Thymus (tissue), 11 donors: ENCODE results near the gene DNAJB14. TPM values are rescaled to one million over a fixed set of nuclear protein-coding genes. Genes with fewer than 3 reads are reported as not detected.

Experiments
- DNase-seq, 9 donors: peaks; one replicate each; pipeline ENCODE4 v3.0.0-alpha.2; 2013; ENCODE audit warnings: low spot score in 9 of 9, low read depth in 6 of 9, missing footprints in 1 of 9
- H3K27ac ChIP-seq, 2 donors: one replicate each; pipeline ENCODE4 v1.5.1; 2013; ENCODE audit warnings: control low read depth in 1 of 2, low read depth in 1 of 2, low read length in 1 of 2, mild to moderate bottlenecking in 1 of 2, moderate library complexity in 1 of 2
- H3K27me3 ChIP-seq, 2 donors: one replicate each; pipeline ENCODE4 v1.5.1; 2013; ENCODE audit warnings: low read length in 1 of 2; ENCODE audit not compliant: control insufficient read depth in 2 of 2, insufficient read depth in 1 of 2
- H3K36me3 ChIP-seq, 2 donors: one replicate each; pipeline ENCODE4 v1.5.1; 2013; ENCODE audit warnings: low read length in 1 of 2, mild to moderate bottlenecking in 1 of 2, moderate library complexity in 1 of 2; ENCODE audit not compliant: control insufficient read depth in 2 of 2, insufficient read depth in 2 of 2
- H3K4me1 ChIP-seq, 2 donors: one replicate each; pipeline ENCODE4 v1.5.1; 2013; ENCODE audit warnings: low read length in 2 of 2; ENCODE audit not compliant: control insufficient read depth in 2 of 2, insufficient read depth in 2 of 2
- H3K4me3 ChIP-seq, 2 donors: one replicate each; pipeline ENCODE4 v1.5.1; 2013; ENCODE audit warnings: low read length in 2 of 2, control low read depth in 1 of 2, mild to moderate bottlenecking in 1 of 2
- H3K9me3 ChIP-seq, 2 donors: one replicate each; pipeline ENCODE4 v1.5.1; 2013; ENCODE audit warnings: low read length in 1 of 2, mild to moderate bottlenecking in 1 of 2; ENCODE audit not compliant: control insufficient read depth in 2 of 2, insufficient read depth in 1 of 2
- WGBS: extraction: QIAGEN DNeasy Blood & Tissue Kit; methylation state at CpG from one replicate; pipeline ENCODE4 v1.1.7; 2013; 5-methylcytosine and 5-hydroxymethylcytosine counted together
- polyA plus RNA-seq: library from polyadenylated mRNA; stranded (reverse); fragments of 200-250 nt; gene quantifications from one replicate; pipeline ENCODE4 v1.2.3, GENCODE V29; 2013
- total RNA-seq: library from RNA; stranded (reverse); fragments of 120-200 nt; gene quantifications from one replicate; pipeline ENCODE4 v1.2.4, GENCODE V29; 2013
- donor health status: healthy.

The DNAJB14 gene
- total and polyA plus RNA-seq, 2 donors = 18.5 to 22.9 TPM

DNA sequence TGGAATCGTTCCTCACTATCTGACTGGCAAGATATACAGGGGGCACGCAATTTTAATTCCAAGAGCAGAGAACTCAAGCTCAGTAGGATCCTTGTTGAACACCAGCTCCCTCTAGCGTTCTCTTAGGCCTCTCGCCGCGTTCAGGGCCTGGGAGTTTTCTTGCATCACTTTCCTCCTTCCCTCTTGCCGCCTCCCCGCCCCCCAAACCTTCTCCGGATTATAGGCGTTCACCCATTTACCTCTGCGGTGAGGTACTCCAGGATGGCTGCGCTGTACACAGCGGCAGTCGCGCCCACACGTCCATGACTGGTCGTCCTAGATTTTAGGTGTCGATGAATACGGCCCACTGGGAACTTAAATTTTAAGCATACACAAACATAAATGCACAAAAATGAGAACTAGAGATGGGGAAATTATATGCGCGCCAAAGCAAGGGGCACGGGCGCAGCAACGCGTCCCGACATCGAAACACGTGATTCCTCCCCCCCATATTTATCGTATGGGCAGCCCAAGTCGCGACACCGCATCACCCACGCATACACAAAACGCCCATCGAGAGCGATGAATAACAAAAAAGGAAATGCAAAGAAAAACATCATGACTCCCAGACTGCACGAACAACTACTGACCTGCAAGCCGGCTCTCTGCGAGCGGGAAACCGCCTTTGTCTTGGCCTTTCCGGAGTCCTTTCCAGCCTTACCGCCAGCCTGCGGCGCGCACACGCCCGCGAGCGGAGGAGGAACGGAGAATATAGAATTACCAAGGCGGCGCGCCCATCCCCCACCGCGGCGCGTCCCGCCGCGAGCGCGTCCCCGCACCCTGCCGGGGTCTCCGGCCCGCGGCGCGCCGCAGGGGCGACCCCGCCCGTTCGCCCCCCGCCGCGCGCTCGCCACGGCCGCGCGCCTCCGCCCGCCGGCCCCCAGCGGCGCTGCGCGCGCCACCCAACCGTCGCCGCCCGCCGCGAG lies 2.9 kb upstream of the DNAJB14 start:
- H3K36me3 ChIP-seq = peaks cover 0 to 11% of the 10 kb centered on the region in 2 donors
- H3K27me3 ChIP-seq = no peaks in the 10 kb centered on the region
- H3K9me3 ChIP-seq = no peaks in the 10 kb centered on the region
- peak overlapping the region; percentile 94 to 95 for H3K4me3 ChIP-seq
- DNase-seq = peak; percentile 79 to 97 (median 92)
- under 1% methylated on average over 98 of the region's 98 CpGs for WGBS
- peak overlapping the region; percentile 96 to 99 for H3K27ac ChIP-seq
- peaks cover 15 to 18% of the 10 kb centered on the region in 2 donors for H3K4me1 ChIP-seq

DNA sequence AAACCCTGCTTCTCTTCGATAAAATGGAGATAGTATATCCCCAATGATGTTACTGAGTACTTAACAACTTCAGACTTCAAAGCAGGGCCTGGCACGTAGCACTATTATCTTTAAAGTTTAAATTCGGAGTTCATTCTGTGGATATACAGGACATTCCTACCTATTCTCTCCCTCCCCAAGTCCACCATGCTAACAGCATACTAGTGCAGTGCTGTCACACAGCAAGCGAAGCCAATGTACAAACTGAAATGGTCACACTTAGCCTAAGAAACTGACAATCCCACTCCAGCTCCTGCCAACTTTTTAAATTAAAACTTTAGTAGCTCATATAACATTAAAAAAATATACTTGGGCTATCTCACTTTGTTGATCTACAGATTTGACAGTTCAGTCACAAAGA lies 1.2 kb upstream of the DNAJB14 start:
- no peak overlapping the region for H3K4me3 ChIP-seq
- peak overlapping the region in 1 of 2 donors; percentile 27 for H3K27ac ChIP-seq
- H3K36me3 ChIP-seq = peaks cover 0 to 11% of the 10 kb centered on the region in 2 donors
- H3K27me3 ChIP-seq = no peaks in the 10 kb centered on the region
- 92% methylated on average over 4 of the region's 4 CpGs for WGBS
- no peak for DNase-seq
- peaks cover 15 to 18% of the 10 kb centered on the region in 2 donors for H3K4me1 ChIP-seq
- no peaks in the 10 kb centered on the region for H3K9me3 ChIP-seq

DNA sequence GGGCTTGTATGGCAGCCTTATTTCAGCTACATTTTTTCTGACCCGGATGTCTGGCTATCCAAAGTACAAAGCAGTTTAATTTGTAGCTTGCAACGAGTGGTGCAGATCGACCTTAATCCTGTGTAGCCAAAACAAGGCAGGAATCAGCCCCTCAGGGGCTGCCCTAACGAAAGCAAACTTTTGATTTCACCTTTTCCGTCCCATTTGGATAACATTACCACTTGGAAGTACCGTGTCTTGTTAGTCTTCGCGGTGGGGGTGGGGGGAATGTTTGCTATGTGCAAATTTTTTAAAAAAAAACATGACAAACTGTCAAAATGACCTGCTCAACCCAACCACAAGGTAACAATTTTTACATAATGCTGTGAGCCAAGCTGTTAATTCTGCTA lies 766 bp upstream of the DNAJB14 start:
- H3K27ac ChIP-seq = peak overlapping the region; percentile 87 to 97
- H3K4me3 ChIP-seq = peak overlapping the region; percentile 50 to 94
- H3K27me3 ChIP-seq = no peaks in the 10 kb centered on the region
- H3K9me3 ChIP-seq = no peaks in the 10 kb centered on the region
- WGBS = 54% methylated on average over 8 of the region's 8 CpGs
- peaks cover 15 to 18% of the 10 kb centered on the region in 2 donors for H3K4me1 ChIP-seq
- DNase-seq = peak in 1 of 9 donors; percentile 17
- H3K36me3 ChIP-seq = peaks cover 0 to 11% of the 10 kb centered on the region in 2 donors

DNA sequence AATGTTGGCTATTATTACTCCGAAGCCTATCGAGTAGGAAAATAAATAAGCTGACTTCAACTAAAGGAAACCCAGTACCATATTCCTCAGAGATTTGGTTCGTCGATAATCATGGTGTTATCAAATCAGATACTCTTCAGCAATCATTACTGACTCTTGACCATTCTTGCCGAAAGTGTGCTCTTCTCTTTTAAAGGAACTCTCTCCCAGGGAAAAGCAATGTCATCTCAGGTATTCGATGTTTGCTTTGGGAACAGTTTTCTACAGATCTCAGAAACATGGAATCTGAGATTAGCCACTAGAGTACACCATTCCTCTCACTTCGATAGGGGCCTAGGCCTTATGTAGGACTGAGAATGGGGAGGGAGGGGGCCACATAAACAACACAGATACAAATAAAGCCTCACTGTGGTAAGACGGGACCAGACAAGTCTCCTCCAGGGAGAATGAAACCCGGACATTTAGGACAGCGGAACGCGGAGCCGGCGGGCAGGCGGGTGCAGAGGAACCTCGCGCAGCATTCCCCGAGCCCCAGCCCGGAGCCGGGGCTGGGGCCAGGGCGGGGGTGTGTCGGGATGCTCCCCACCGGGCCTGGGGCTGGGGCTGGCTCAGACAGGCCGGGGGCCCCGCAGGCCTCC lies 581 bp downstream of the DNAJB14 start:
- 4% methylated on average over 25 of the region's 25 CpGs for WGBS
- Histone ChIP-seq H3K27ac (peak overlapping the region; percentile 83 to 97), H3K36me3 (peaks cover 0 to 11% of the 10 kb centered on the region in 2 donors), H3K27me3 (no peaks in the 10 kb centered on the region), H3K9me3 (no peaks in the 10 kb centered on the region), H3K4me3 (peak overlapping the region; percentile 75 to 94), H3K4me1 (peaks cover 12 to 14% of the 10 kb centered on the region in 2 donors)
- DNase-seq = peak in 3 of 9 donors; percentile 10 to 49 (median 21)

DNA sequence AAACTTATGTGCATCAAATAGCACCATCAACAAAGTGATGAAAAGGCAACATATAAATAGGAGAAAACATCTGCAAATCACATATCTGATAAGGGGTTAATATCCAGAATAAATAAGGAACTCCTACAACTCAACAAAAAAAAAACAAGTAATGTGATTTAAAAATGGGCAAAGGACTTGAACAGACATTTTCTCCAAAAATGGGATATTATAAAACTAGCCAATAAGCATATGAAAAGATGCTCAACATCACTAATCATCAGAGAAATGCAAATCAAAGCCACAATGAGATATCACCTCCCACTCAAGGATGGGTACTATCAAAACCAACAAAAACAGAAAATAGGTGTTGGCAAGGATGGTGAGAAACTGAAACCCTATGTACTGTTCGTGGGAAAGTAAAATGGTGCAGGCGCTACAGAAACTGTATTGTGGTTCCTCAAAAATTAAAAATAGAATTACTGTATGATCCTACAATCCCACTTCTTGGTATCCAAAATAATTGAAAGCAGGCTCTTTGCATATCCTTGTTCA lies 2.4 kb downstream of the DNAJB14 start:
- H3K9me3 ChIP-seq = no peaks in the 10 kb centered on the region
- H3K4me3 ChIP-seq = no peak overlapping the region
- H3K27ac ChIP-seq = no peak overlapping the region
- H3K36me3 ChIP-seq = peaks cover 0 to 11% of the 10 kb centered on the region in 2 donors
- no peak for DNase-seq
- H3K27me3 ChIP-seq = no peaks in the 10 kb centered on the region
- peaks cover 11 to 12% of the 10 kb centered on the region in 2 donors for H3K4me1 ChIP-seq
- WGBS = 89% methylated on average over 2 of the region's 2 CpGs

DNA sequence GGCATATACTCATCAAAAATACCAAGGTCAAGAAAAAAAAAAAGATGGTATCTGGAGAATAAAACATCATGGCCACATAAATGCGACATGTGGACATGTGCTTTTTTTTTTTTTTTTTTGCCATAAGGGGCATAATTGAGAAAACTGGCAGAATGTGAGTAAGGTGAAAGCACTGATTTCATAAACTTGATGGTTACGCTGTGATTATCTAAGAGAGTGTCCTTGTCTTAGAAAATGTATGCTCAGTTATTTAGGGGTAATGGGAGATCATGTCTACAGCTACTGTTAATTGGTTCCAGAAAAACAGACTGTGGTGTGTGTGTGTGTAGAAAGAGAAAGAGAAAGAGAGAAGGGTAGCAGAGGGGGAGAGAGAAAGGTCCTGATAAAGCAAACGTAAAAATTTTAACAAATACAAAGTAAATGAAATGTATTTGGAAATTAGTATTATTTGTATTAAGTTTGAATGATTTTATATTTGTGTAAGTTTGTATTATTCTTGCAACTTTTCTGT lies 8.1 kb downstream of the DNAJB14 start:
- H3K27ac ChIP-seq = no peak overlapping the region
- no peak overlapping the region for H3K4me3 ChIP-seq
- WGBS = 98% methylated on average over 3 of the region's 3 CpGs
- DNase-seq = no peak
- no peaks in the 10 kb centered on the region for H3K4me1 ChIP-seq
- no peaks in the 10 kb centered on the region for H3K27me3 ChIP-seq
- H3K36me3 ChIP-seq = peaks cover 4 to 10% of the 10 kb centered on the region in 2 donors
- H3K9me3 ChIP-seq = peaks cover 0 to 13% of the 10 kb centered on the region in 2 donors

DNA sequence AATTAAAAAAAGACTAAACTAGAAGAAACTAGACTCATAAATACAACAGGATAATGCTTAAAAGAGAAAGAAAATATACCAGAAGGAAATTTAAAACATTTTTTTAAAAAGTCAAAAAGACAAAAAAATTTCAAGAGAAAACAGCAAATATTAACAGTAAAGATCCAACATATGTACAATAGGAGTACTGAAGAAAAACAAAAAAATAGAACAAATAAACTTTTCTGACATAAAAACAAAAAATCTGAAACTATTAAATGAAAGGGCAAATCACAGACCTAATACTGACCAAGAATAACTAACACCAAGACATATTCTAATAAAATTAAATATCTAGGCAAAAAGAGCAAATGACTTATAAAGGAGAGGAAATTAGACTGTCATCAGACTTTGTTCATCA lies 11.5 kb downstream of the DNAJB14 start:
- H3K4me3 ChIP-seq = no peak overlapping the region
- peaks cover 0 to 14% of the 10 kb centered on the region in 2 donors for H3K9me3 ChIP-seq
- peaks cover 4 to 14% of the 10 kb centered on the region in 2 donors for H3K36me3 ChIP-seq
- H3K4me1 ChIP-seq = no peaks in the 10 kb centered on the region
- peak in 1 of 9 donors; percentile 19 for DNase-seq
- no peaks in the 10 kb centered on the region for H3K27me3 ChIP-seq
- H3K27ac ChIP-seq = no peak overlapping the region

DNA sequence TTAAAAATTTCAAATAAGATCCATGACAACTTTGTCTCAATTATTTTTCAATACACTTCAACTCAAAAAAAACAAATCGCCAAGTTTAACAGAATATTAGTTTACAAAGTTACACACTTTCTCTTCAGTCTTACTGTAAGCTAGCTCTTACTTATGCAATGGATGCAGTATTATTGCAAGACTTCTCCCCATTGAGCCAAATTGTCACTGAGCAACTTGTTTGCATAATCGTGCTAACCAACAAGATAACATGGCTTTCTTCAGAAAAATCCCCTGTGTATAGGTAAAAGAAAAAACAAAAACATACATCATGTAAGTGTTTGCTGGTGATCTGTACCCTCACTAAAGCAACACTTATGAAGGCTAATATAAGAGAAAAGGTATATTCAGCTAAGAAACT lies 18.9 kb downstream of the DNAJB14 start:
- no peaks in the 10 kb centered on the region for H3K9me3 ChIP-seq
- WGBS = 98% methylated on average over 2 of the region's 2 CpGs
- H3K36me3 ChIP-seq = peaks cover 2 to 24% of the 10 kb centered on the region in 2 donors

More for the DNA sequence above, 18.9 kb downstream of the DNAJB14 start:
- Histone ChIP-seq H3K4me3 (no peak overlapping the region), H3K27me3 (no peaks in the 10 kb centered on the region), H3K27ac (no peak overlapping the region), H3K4me1 (no peaks in the 10 kb centered on the region)
- DNase-seq = no peak
